Caco-2 (cell line): ENCODE data around the gene AREL1. TPM values are rescaled to one million over a fixed set of nuclear protein-coding genes. Genes with fewer than 3 reads are reported as not detected.

ENCODE experiments used
- BruUV-seq: library from RNA; stranded (reverse); fragments of 400-500 nt; replicated peaks from 2 replicates; lab custom pipeline; 2021; lab: Mats Ljungman, UMichigan
- CTCF ChIA-PET: fragments of 300-600 bp; sonication (Branson Sonifier 250); formaldehyde crosslinking; loops from one replicate; lab custom pipeline; 2022; ENCODE audit warnings: antibody characterized with exemption; lab: Charles Lee
- POLR2A ChIA-PET: fragments of 300-600 bp; sonication (Branson Sonifier 250); formaldehyde crosslinking; loops from one replicate; lab custom pipeline; 2022; ENCODE audit warnings: antibody characterized with exemption; lab: Charles Lee
- DNase-seq, 2 experiments: peaks; one replicate each; pipeline versions ENCODE4 v3.0.0 to v3.0.0-alpha.2; 2020 to 2022
- H3K27me3 ChIP-seq: replicated peaks from 2 replicates; pipeline ENCODE4 v1.6.0; 2011; ENCODE audit warnings: low read length; ENCODE audit not compliant: control insufficient read depth, insufficient read depth
- H3K36me3 ChIP-seq: 2 replicates; pipeline ENCODE4 v1.5.1; 2011; ENCODE audit warnings: low read length; ENCODE audit not compliant: control insufficient read depth, insufficient read depth
- H3K4me1 ChIP-seq: fragments of 250-450 bp; sonication (Bioruptor Pico); 2 replicates; pipeline ENCODE4 v1.5.1; 2020; ENCODE audit warnings: mild to moderate bottlenecking
- H3K4me3 ChIP-seq: 2 replicates; pipeline ENCODE4 v1.5.1; 2011; ENCODE audit warnings: low read depth, mild to moderate bottlenecking, control low read depth, low read length
- H3K9me3 ChIP-seq: fragments of 250-450 bp; sonication (Bioruptor Pico); 2 replicates; pipeline ENCODE4 v1.5.1; 2020; ENCODE audit warnings: mild to moderate bottlenecking, moderate library complexity
- H3K27ac Mint-ChIP-seq: one replicate; pipeline ENCODE4 v1.8.0; 2022; ENCODE audit warnings: mixed read lengths; ENCODE audit not compliant: unreplicated experiment
- H3K27me3 Mint-ChIP-seq: one replicate; pipeline ENCODE4 v1.8.0; 2022; ENCODE audit warnings: mixed read lengths; ENCODE audit not compliant: insufficient read depth, unreplicated experiment
- H3K36me3 Mint-ChIP-seq: one replicate; pipeline ENCODE4 v1.8.0; 2022; ENCODE audit warnings: mild to moderate bottlenecking, mixed read lengths; ENCODE audit not compliant: insufficient read depth, unreplicated experiment
- H3K4me1 Mint-ChIP-seq: one replicate; pipeline ENCODE4 v1.8.0; 2022; ENCODE audit warnings: low read depth, mixed read lengths; ENCODE audit not compliant: unreplicated experiment
- H3K4me3 Mint-ChIP-seq: one replicate; pipeline ENCODE4 v1.8.0; 2022; ENCODE audit warnings: mild to moderate bottlenecking, moderate library complexity, mixed read lengths; ENCODE audit not compliant: unreplicated experiment
- H3K9me3 Mint-ChIP-seq: one replicate; pipeline ENCODE4 v1.8.0; 2022; ENCODE audit warnings: mixed read lengths; ENCODE audit not compliant: unreplicated experiment
- CTCF ChIP-seq, 2 experiments: fragments of 200-600 bp in 1 of 2; IDR thresholded peaks; 1 replicate in 1 of 2; 2 replicates in 1 of 2; pipeline versions ENCODE4 v1.5.1 to v1.8.0; 2011 to 2022; ENCODE audit warnings: antibody characterized with exemption in 1 of 2, control low read depth in 1 of 2, inconsistent platforms in 1 of 2, low read depth in 1 of 2, low read length in 1 of 2, mild to moderate bottlenecking in 1 of 2, moderate library complexity in 1 of 2; ENCODE audit not compliant: insufficient read depth in 1 of 2, severe bottlenecking in 1 of 2, unreplicated experiment in 1 of 2
- intact Hi-C: fragments of 100-400 bp; cut with micrococcal nuclease; formaldehyde crosslinking; loops from one replicate; pipeline ENCODE4 v1.10.0; 2022; ENCODE audit not compliant: unreplicated experiment
- total RNA-seq: library from RNA; stranded (reverse); gene quantifications from 2 replicates; pipeline ENCODE4 v1.2.3, GENCODE V29; 2022

The AREL1 gene
- total RNA-seq, 1 experiment from 2014 or later = 38.0 TPM

- no TSS peak for BruUV-seq
- intact Hi-C loops = no loop called here
- no peaks in the 10 kb centered on the region for H3K9me3 Mint-ChIP-seq
- ChIA-PET CTCF (interaction anchor here (1.0 to 4.6 kb wide), 3 partner anchors 8 to 44 kb away, joined by 3 to 23 read pairs (median 3); no protein-coding TSS in a partner anchor), POLR2A (interaction anchor here (0.6 kb wide), 1 partner anchor 677 kb away, joined by 3 read pairs; no protein-coding TSS in a partner anchor)
- H3K9me3 ChIP-seq = no peaks in the 10 kb centered on the region
- peaks cover 7% of the 10 kb centered on the region for H3K27me3 Mint-ChIP-seq
- peaks cover 28% of the 10 kb centered on the region for H3K4me1 ChIP-seq
- peaks cover 16% of the 10 kb centered on the region for H3K4me1 Mint-ChIP-seq
- H3K27me3 ChIP-seq = no peaks in the 10 kb centered on the region
- peaks cover 5% of the 10 kb centered on the region for H3K36me3 Mint-ChIP-seq
- H3K27ac Mint-ChIP-seq = no peak overlapping the region
- H3K4me3 Mint-ChIP-seq = no peak overlapping the region
- no peak overlapping the region for H3K4me3 ChIP-seq
- no peak for DNase-seq
- no peaks in the 10 kb centered on the region for H3K36me3 ChIP-seq
- TF ChIP-seq CTCF (IDR thresholded peaks at IDR 0.05; ENCODE audit: insufficient read depth in 1 of 2, low read depth in 1 of 2, low read length in 1 of 2, severe bottlenecking in 1 of 2, unreplicated experiment in 1 of 2) = no peak
Measured at GRCh38 chr14:74616996-74617700, 95.7 kb downstream of the AREL1 start.

GRCh38 chr14:74616507-74616906 is 96.4 kb downstream of the AREL1 start:
- peaks cover 7% of the 10 kb centered on the region for H3K27me3 Mint-ChIP-seq
- TF ChIP-seq CTCF (IDR thresholded peaks at IDR 0.05; ENCODE audit: insufficient read depth in 1 of 2, low read depth in 1 of 2, low read length in 1 of 2, severe bottlenecking in 1 of 2, unreplicated experiment in 1 of 2) = no peak
- Histone ChIP-seq H3K4me3 (no peak overlapping the region), H3K4me1 (peaks cover 28% of the 10 kb centered on the region), H3K36me3 (no peaks in the 10 kb centered on the region), H3K27me3 (no peaks in the 10 kb centered on the region), H3K9me3 (no peaks in the 10 kb centered on the region)
- H3K9me3 Mint-ChIP-seq = no peaks in the 10 kb centered on the region
- peaks cover 5% of the 10 kb centered on the region for H3K36me3 Mint-ChIP-seq
- ChIA-PET POLR2A (no interaction called here), CTCF (interaction anchor here (1.0 to 4.6 kb wide), 2 partner anchors 7 to 17 kb away, joined by 3 to 23 read pairs; no protein-coding TSS in a partner anchor)
- no peak overlapping the region for H3K27ac Mint-ChIP-seq
- no TSS peak for BruUV-seq
- H3K4me1 Mint-ChIP-seq = peaks cover 14% of the 10 kb centered on the region
- intact Hi-C loops = no loop called here
- no peak for DNase-seq
- H3K4me3 Mint-ChIP-seq = no peak overlapping the region

- peaks cover 21% of the 10 kb centered on the region for H3K4me1 ChIP-seq
- intact Hi-C loops = loop anchor here (2.0 kb wide), 1 partner anchor 17 kb away; no protein-coding TSS in a partner anchor
- H3K27me3 ChIP-seq = no peaks in the 10 kb centered on the region
- peaks cover 5% of the 10 kb centered on the region for H3K36me3 Mint-ChIP-seq
- H3K9me3 Mint-ChIP-seq = no peaks in the 10 kb centered on the region
- peaks cover 8% of the 10 kb centered on the region for H3K4me1 Mint-ChIP-seq
- no peak overlapping the region for H3K27ac Mint-ChIP-seq
- no peaks in the 10 kb centered on the region for H3K9me3 ChIP-seq
- H3K4me3 Mint-ChIP-seq = no peak overlapping the region
- no peak for TF ChIP-seq CTCF (IDR thresholded peaks at IDR 0.05; ENCODE audit: insufficient read depth in 1 of 2, low read depth in 1 of 2, low read length in 1 of 2, severe bottlenecking in 1 of 2, unreplicated experiment in 1 of 2)
- BruUV-seq = no TSS peak
- DNase-seq = no peak
- no peak overlapping the region for H3K4me3 ChIP-seq
- no peaks in the 10 kb centered on the region for H3K36me3 ChIP-seq
- CTCF ChIA-PET = interaction anchor here (1.0 kb wide), 1 partner anchor 17 kb away, joined by 3 read pairs; no protein-coding TSS in a partner anchor
- POLR2A ChIA-PET = no interaction called here
- H3K27me3 Mint-ChIP-seq = peaks cover 7% of the 10 kb centered on the region
Measured at GRCh38 chr14:74615735-74616134, 97.1 kb downstream of the AREL1 start.
